GM18498 (cell line): Measurements from ENCODE around the gene ACSL6.

ENCODE experiments used
- ATAC-seq: cut with Tn5 transposase; IDR thresholded peaks from one replicate; pipeline ENCODE4 v1.9.1; 2021; ENCODE audit warnings: mild to moderate bottlenecking, moderate library complexity; ENCODE audit not compliant: unreplicated experiment

Gene ACSL6

DNA sequence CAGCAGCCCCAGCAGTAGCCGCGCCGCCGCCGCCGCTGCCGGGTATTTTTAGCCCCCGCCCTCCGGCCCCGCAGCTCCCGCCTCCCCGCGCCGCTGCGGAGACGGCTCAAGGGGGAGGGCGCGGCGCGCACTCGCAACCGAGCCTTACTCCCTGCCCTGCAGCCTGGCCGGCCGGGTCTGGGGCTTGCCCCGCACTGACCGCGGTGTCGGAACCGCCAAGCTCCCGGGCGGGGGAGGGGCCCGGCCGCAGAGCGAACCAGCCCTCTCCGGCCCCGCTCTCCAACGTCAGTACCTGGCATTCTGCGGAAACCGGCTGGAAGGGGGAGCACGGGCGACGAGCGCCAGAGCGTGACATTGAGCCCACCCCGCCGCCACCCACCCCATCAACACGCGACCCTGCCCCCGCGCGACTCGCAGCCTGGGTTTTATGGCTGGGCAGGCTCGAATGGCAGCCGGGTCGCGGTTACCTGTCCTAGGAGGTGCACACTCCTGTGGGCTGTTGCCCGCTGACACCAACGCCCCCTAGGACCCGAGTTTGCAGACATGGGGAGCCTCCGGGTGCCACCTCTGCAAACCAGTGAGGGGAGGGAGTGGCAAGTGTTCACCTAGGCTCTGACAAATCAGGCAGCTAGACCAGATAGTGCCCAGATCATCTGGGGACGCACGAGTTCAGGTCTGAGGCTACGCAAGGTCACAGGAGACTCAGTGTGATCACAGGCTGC, at the start of gene ACSL6:
TSS of gene ACSL6 (minus strand) at position 37 of the 722 bp plus-strand sequence. CDS start 105 bp downstream, outside the sequence.
- ATAC-seq: no peak

- ATAC-seq: no peak
These were observed 49.2 kb upstream of the ACSL6 start, which contains the start of gene IL3 for GRCh38 chr5:132060501-132061161. Gene IL3, plus strand, starts transcription at chr5:132060655. Its CDS starts 52 bp downstream, at chr5:132060707.

DNA sequence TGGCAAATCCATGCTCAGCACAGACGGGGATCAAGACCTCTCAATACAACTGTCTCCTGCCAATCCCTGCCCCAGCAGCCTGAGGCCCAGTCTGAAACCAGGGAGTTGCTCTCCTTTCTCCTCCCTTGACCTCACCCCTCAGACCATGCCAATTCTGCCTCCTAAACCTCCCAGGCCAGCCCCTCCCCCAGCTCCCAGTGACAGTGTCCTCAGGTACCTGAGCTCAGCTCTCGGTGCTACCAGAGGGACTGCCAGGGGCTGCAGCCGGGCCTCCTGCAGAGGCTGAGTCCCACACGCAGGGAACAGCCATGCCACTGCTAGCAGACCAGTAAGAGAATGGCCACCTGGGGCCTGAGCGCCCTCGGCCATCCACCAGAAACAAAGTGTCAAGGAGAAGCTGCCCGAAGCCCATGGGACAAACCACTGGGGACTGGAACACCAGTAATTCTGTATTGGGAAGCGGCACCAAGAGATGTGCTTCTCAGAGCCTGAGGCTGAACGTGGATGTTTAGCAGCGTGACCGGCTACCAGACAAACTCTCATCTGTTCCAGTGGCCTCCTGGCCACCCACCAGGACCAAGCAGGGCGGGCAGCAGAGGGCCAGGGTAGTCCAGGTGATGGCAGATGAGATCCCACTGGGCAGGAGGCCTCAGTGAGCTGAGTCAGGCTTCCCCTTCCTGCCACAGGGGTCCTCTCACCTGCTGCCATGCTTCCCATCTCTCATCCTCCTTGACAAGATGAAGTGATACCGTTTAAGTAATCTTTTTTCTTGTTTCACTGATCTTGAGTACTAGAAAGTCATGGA, 48.4 kb upstream of the ACSL6 start:
- ATAC-seq: no peak

GRCh38 chr5:132059043-132059695, 47.7 kb upstream of the ACSL6 start:
- ATAC-seq: no peak

DNA sequence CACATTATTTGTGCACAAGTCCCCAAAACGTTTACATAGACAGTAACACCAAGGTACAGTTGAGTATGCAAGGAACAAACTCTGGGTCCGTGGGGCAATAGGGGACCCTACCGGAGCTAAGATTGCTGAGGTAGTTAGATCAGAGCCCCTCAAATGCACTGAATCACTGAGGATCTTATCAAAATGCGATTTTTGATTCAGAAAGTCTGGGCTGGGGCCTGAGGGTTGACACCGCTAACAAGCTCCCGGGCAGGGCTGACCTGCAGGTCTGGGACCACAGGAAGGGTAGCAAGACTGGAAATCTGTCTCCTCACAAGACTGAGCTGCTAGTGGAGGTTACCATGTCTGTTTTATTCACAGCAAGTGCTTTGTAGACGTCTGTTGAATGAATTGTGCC, 47.2 kb upstream of the ACSL6 start:
- no peak for ATAC-seq

DNA sequence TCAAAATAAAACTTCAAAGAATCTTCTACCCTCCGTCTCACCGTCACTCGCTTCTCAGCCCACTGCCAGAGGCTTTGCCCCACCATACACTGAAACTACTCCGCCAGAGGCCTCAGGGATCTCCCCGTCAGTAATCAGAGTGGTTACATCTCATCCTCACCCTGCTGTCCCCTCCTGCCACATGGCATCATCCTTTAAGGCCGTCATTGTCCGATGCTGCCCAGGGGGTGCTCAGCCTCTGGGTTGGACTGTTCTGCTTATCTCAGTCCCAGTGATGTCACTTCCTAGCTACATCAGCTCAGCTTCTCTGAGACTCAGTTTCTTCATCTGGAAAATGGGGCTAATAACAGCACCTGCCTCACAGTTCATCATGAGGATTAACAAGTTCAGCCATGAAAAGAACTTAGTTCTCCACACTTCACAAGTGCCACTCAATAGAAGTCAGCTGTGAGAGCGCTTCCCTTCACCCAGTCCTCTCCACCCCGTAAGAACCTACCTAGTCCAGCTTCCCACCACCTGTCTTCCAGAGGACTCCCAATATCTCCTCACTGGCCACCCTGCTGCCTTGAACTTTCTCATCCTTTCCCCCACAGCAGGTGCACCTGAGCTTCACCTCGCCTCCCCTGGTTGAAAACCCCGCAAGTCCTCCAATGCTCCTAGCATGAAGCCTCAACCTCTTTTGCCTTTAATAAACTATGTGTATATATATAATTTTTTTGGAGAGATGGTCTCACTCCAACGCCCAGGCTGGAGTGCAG, 46.2 kb upstream of the ACSL6 start:
- ATAC-seq: no peak

DNA sequence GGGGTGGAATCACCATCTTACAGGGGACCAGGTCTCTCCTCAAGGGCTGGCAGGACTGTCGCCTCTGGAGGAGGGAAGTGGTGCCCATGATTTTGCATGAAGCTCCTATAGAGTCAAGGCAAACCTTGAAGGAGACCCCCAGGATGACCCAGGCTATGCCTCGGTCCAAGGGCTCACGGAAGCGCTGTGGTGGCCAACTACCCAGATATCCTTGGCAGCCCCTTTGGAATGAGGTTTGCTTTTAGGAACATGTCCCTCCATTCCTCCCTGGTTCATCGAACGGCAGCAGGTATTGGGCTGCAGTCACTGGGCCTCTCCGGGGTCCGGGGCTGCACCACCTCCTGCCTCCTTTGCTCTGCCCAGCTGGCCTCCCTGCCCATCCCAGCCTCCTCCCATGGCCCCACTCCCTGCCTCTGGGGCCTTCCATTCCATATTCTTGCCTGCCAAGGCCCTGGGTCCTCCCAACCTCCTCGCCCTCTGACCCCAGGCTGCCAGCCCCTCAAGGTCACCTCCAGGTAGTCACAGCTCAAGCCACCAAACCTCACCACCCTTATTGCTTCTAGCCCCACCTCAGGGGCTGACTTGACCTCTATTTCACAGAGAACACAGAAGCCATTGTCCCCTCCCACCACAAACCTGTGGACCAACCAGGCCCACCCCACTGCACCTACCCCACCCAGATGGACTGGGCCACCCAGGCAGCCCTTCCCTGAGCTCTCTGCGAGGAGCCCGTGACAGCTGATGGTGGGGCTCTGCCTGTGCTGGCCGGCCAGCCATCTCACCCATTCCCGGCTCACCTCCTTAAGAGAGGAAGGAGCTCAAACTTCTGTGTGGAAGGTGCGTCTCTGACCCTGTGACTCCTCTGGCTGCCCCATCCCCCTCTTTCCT, 45.4 kb upstream of the ACSL6 start:
- no peak for ATAC-seq

DNA sequence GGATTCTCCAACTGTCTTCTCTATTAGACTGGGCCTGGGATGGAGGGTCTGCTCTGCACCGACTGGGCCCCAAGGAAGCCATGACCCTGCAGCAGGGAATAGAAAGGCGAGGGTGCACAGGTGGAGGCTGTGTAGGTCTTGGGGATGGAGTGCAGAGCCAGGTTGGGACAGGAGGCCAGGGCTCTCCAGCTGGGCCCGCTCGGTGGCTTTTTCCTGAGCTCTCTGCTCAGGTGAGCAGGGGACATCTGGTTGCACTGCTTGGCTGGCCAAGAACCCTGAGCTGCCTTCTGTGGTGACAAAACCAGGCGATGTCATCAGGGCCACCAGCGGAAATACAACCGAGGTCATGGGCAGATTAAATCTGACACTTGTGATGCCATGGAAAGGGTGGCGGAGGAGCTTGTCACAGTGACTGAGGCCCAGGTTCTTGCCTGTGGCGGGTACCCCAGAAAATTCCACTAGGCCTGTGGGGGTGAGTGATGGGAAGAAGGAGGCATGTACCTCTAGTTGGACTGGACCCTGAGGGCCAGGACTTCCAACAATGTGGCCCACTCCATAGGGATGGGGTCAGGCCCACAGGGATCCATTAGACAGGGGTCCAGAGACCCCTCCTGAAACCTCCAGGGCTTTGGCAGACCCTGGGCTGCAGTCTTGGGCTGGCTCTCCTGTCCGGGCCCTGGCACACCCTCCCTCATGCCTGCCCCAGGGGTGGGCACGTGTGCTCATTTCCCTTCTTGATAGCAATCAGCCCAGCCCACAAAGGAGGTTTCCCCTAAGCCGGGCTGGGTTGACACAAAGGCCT, 44.6 kb upstream of the ACSL6 start:
- ATAC-seq: no peak

- ATAC-seq: no peak
These were observed 44.0 kb upstream of the ACSL6 start for GRCh38 chr5:132055441-132055807.

DNA sequence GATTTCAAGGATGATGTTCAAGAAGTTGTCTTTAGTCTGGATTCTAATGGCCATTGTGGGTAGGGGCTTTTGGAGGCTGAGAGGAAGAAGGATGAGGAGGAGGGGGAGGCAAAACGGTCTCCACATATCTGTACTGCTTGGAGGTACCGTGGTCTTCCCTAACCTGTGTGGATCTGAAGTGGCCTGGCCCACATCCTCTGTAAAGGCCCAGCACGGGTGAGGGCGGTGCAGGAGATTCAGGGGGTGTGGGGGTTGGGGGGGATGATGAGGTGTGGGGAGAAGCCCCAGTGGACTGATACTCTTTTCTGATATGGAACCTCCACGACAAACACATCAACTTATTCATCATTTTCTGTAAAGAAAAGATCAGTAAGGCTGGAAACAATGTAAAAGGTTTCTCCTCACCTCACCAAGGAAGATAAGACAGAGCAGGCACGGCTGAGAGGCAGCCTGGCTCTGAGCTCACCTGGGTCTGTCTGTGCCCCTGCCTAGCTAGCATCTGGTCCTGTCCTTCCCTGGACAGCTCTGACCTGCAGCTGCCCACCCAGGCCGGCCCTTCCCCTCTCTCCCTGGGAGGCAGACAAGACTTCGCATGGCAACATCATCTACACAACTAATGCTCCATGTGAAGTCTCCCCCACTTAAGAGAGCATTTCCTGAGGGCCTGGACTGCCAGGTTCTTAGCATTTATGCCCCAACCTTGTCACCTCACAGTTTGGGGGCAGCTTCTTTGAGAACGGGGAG, 43.4 kb upstream of the ACSL6 start:
- no peak for ATAC-seq

DNA sequence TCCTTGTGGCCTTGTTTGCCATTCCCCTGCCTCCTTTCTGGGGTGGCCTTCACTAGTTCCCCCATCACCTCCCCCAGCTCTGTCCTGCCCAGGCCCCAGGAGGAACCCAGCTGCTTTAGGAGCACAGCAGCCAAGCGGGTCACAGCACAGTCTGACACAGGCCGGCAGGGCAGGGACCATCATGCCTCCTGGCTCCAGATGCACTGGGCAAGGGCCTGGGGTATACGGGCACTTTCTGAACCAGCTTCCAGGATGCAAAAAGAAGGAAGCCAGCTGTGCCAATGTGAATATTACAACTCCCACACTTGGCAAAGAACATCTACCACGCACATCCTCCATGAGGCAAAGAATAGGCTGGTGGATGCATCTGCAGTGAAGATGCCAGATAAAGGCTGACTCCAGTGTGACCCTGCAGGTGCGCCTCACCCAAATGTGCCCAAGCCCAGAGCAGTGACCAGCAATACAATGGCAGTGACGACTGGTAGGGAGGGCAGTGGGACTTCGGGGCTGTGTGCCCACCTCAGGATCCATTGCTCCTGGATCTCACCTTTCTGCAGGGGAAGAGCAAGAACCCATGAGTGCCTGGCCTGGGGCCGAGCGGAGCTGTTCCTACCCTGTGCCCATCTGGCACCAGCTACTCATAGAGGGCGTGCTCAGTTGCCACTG, 42.7 kb upstream of the ACSL6 start:
- ATAC-seq: no peak

GRCh38 chr5:132053483-132053882, 42.0 kb upstream of the ACSL6 start:
- ATAC-seq: no peak

DNA sequence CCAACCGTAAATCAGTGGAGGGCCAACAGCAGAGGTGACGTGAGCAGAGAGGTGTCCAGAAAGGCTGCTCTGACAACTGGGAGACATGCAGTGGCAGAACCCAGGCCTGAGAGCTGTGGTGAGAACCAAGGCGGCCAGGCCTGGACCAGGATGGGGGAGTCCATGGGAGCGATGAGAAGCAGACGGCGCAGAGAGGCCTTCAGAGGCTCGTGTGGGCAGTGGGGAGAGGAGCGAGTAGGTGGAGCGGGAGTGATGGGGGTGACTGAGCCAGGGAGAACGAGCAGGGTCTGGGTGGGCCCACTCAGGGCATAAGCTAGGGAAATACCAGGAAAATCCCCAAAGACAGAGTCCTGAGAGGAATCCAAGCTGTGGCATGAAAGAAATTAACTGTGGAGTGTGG, 41.1 kb upstream of the ACSL6 start:
- ATAC-seq: no peak

DNA sequence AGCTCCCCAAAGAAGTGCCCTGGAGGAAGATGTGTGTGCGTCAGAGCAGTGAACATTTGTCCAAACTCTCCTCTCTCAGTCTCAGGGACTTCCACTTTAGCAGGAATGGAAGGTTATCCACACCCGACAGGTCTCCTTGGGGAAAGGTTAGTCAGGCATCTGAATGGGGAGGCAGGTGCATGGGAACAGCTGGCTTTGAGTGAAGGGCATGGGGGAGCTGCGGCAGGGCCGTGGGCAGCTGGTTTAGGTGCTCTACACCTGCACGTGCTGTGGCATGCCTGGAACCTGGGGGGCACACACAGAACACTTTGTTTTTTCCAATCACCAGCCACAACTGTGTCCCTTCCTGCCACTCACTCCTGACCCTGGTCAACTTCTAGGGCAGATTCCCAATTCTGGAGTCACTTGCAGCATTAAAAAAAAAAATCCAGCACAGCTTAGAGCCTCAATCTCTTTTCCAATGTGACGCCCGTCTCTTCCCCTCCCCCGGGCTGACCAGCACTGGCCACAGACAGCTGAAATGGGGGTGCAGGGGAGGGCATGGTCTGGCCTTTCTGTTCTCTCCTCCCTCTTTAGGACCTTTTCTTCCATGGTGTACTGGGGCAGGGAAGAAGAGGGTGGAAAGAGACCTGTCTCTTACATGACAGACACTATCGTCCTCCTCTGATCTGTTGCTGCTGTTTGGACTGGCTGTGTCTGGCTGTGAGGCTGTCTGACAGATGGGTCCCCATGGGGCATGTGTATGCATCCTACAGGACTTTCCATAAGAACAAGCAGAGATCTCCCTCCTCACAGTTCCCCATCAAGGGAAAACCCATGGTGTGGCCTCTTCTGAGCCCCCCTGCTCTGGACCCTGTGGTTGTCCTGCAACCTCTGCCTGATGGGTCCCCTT, 39.4 kb upstream of the ACSL6 start:
- no peak for ATAC-seq

- no peak for ATAC-seq
These were observed 38.7 kb upstream of the ACSL6 start for GRCh38 chr5:132050136-132050535.

GRCh38 chr5:132049559-132049958, 38.1 kb upstream of the ACSL6 start:
- no peak for ATAC-seq
